HS-5 (cell line): ENCODE measurements around the gene VPS4A.
"Not testable (repeated sequence)": the region's sequence is repeated elsewhere in the genome, so short reads cannot be mapped to it uniquely, and the experiment has no call there.

Experiments
- DNase-seq: peaks from one replicate; pipeline ENCODE4 v3.0.0-alpha.2; 2012; ENCODE audit warnings: low read depth

Gene VPS4A

GRCh38 chr16:69310653-69311532 is at the start of gene VPS4A:
VPS4A (plus strand) TSS chr16:69311350; CDS start chr16:69311512, 162 bp downstream.
- DNase-seq = peak; percentile 79

- DNase-seq = no peak
Observed at GRCh38 chr16:69266334-69267063, 44.7 kb upstream of the VPS4A start.

GRCh38 chr16:69267633-69268032 is 43.5 kb upstream of the VPS4A start:
- DNase-seq = no peak

- no peak for DNase-seq
Observed at GRCh38 chr16:69270395-69270794, 40.8 kb upstream of the VPS4A start.

GRCh38 chr16:69270831-69271230 is 40.3 kb upstream of the VPS4A start:
- DNase-seq = no peak

GRCh38 chr16:69273009-69273408 is 38.1 kb upstream of the VPS4A start:
- peak; percentile 67 for DNase-seq

GRCh38 chr16:69274699-69275235 is 36.4 kb upstream of the VPS4A start:
- no peak for DNase-seq

GRCh38 chr16:69276148-69277115 is 34.7 kb upstream of the VPS4A start:
- DNase-seq = peak; percentile 93

- DNase-seq = no peak
Observed at GRCh38 chr16:69277413-69277812, 33.7 kb upstream of the VPS4A start.

GRCh38 chr16:69283851-69284250 is 27.3 kb upstream of the VPS4A start:
- DNase-seq = no peak

GRCh38 chr16:69285240-69285639 is 25.9 kb upstream of the VPS4A start:
- DNase-seq = no peak

GRCh38 chr16:69286941-69287713 is 24.0 kb upstream of the VPS4A start:
- DNase-seq = peak; percentile 33

GRCh38 chr16:69291657-69292056 is 19.5 kb upstream of the VPS4A start:
- not testable (repeated sequence) for DNase-seq

- DNase-seq = no peak
Observed at GRCh38 chr16:69293401-69293800, 17.7 kb upstream of the VPS4A start.

GRCh38 chr16:69294051-69294450 is 17.1 kb upstream of the VPS4A start:
- no peak for DNase-seq

- DNase-seq = not testable (repeated sequence)
Observed at GRCh38 chr16:69296771-69297170, 14.4 kb upstream of the VPS4A start.

- DNase-seq = no peak
Observed at GRCh38 chr16:69298261-69298660, 12.9 kb upstream of the VPS4A start.

GRCh38 chr16:69301187-69301586 is 10.0 kb upstream of the VPS4A start:
- DNase-seq = no peak

- DNase-seq = no peak
Observed at GRCh38 chr16:69301861-69302260, 9.3 kb upstream of the VPS4A start.

GRCh38 chr16:69302301-69302700 is 8.8 kb upstream of the VPS4A start:
- DNase-seq = no peak

- no peak for DNase-seq
Observed at GRCh38 chr16:69306031-69306430, 5.1 kb upstream of the VPS4A start.
